WTC11 (cell line): ENCODE measurements around the gene SLC4A11. TPM values are rescaled to one million over a fixed set of nuclear protein-coding genes. Genes with fewer than 3 reads are reported as not detected.

Experiments used
- ATAC-seq: fragments of 200-7000 bp; cut with Tn5 transposase; 2 replicates; pipeline ENCODE4 v1.10.0; 2021; ENCODE audit warnings: mild to moderate bottlenecking, moderate library complexity
- CTCF ChIA-PET: fragments of 300-600 bp; sonication (Branson Sonifier 250); formaldehyde crosslinking; loops from one replicate; lab custom pipeline; 2021; ENCODE audit warnings: antibody characterized with exemption; lab: Charles Lee
- POLR2A ChIA-PET: fragments of 350-600 bp; sonication (Branson Sonifier 250); formaldehyde crosslinking; loops from one replicate; lab custom pipeline; 2021; ENCODE audit warnings: antibody characterized with exemption; lab: Charles Lee
- DNase-seq: peaks from one replicate; pipeline ENCODE4 v3.0.0; 2021; ENCODE audit warnings: low spot score
- H3K27ac Mint-ChIP-seq: 2 replicates; pipeline ENCODE4 v1.8.0; 2021; ENCODE audit warnings: mixed read lengths
- H3K27me3 Mint-ChIP-seq: 2 replicates; pipeline ENCODE4 v1.8.0; 2021; ENCODE audit warnings: low read depth, mild to moderate bottlenecking, moderate library complexity, mixed read lengths
- H3K36me3 Mint-ChIP-seq: 2 replicates; pipeline ENCODE4 v1.8.0; 2021; ENCODE audit warnings: mixed read lengths
- H3K4me1 Mint-ChIP-seq: 2 replicates; pipeline ENCODE4 v1.8.0; 2022; ENCODE audit warnings: mixed read lengths
- H3K4me3 Mint-ChIP-seq: 2 replicates; pipeline ENCODE4 v1.8.0; 2021; ENCODE audit warnings: mild to moderate bottlenecking, moderate library complexity, mixed read lengths
- H3K9me3 Mint-ChIP-seq: 2 replicates; pipeline ENCODE4 v1.8.0; 2021; ENCODE audit warnings: mixed read lengths
- CDX4 ChIP-seq: fragments of 250-450 bp; sonication (Bioruptor Pico); IDR thresholded peaks from 2 replicates; pipeline ENCODE4 v1.9.0; 2021; ENCODE audit warnings: moderate library complexity, mild to moderate bottlenecking, inconsistent platforms, borderline replicate concordance
- CREB1 ChIP-seq: sonication (generic); formaldehyde crosslinking; IDR thresholded peaks from 2 replicates; pipeline ENCODE4 v1.8.0; 2023; ENCODE audit warnings: mild to moderate bottlenecking, missing genetic modification reagents
- CTCF ChIP-seq: fragments of 200-600 bp; IDR thresholded peaks from 2 replicates; pipeline ENCODE4 v1.8.0; 2022; ENCODE audit warnings: antibody characterized with exemption
- E2F5 ChIP-seq: sonication (generic); formaldehyde crosslinking; IDR thresholded peaks from 2 replicates; pipeline ENCODE4 v1.8.1; 2022; ENCODE audit warnings: mild to moderate bottlenecking, moderate library complexity, missing genetic modification reagents
- ETV6 ChIP-seq: sonication (generic); formaldehyde crosslinking; IDR thresholded peaks from 2 replicates; pipeline ENCODE4 v1.8.1; 2022; ENCODE audit warnings: mild to moderate bottlenecking, missing genetic modification reagents
- GRHL2 ChIP-seq: fragments of 250-450 bp; sonication (Bioruptor Pico); IDR thresholded peaks from 2 replicates; pipeline ENCODE4 v1.8.0; 2022; ENCODE audit warnings: mild to moderate bottlenecking, moderate library complexity; ENCODE audit not compliant: insufficient replicate concordance, severe bottlenecking
- HMGA2 ChIP-seq: fragments of 250-450 bp; sonication (Bioruptor Pico); IDR thresholded peaks from 2 replicates; pipeline ENCODE4 v1.4.0; 2021; ENCODE audit warnings: mild to moderate bottlenecking, moderate library complexity
- PRDM15 ChIP-seq: sonication (generic); formaldehyde crosslinking; IDR thresholded peaks from 2 replicates; pipeline ENCODE4 v1.8.0; 2022; ENCODE audit warnings: missing genetic modification reagents
- PREB ChIP-seq: sonication (generic); formaldehyde crosslinking; IDR thresholded peaks from 2 replicates; pipeline ENCODE4 v1.8.1; 2022; ENCODE audit warnings: mild to moderate bottlenecking, missing genetic modification reagents, moderate library complexity, borderline replicate concordance
- RORB ChIP-seq: fragments of 250-450 bp; sonication (Bioruptor Pico); IDR thresholded peaks from 2 replicates; pipeline ENCODE4 v1.9.0; 2021; ENCODE audit warnings: mild to moderate bottlenecking
- SMAD3 ChIP-seq: sonication (generic); formaldehyde crosslinking; IDR thresholded peaks from 2 replicates; pipeline ENCODE4 v1.8.0; 2022; ENCODE audit warnings: missing genetic modification reagents, mild to moderate bottlenecking, borderline replicate concordance
- SP1 ChIP-seq: sonication (generic); formaldehyde crosslinking; conservative IDR thresholded peaks from 2 replicates; pipeline ENCODE4 v1.8.1; 2022; ENCODE audit warnings: missing genetic modification reagents
- TCF7 ChIP-seq: sonication (generic); formaldehyde crosslinking; IDR thresholded peaks from 2 replicates; pipeline ENCODE4 v1.8.0; 2022; ENCODE audit warnings: mild to moderate bottlenecking, low read depth, missing genetic modification reagents, moderate library complexity
- TEAD1 ChIP-seq: sonication (generic); formaldehyde crosslinking; IDR thresholded peaks from 2 replicates; pipeline ENCODE4 v1.8.0; 2022; ENCODE audit warnings: mild to moderate bottlenecking, missing genetic modification reagents
- USF1 ChIP-seq: sonication (generic); formaldehyde crosslinking; IDR thresholded peaks from 2 replicates; pipeline ENCODE4 v1.8.0; 2022; ENCODE audit warnings: mild to moderate bottlenecking, missing genetic modification reagents
- ZNF138 ChIP-seq: sonication (generic); formaldehyde crosslinking; conservative IDR thresholded peaks from 2 replicates; pipeline ENCODE4 v1.8.1; 2022; ENCODE audit warnings: mild to moderate bottlenecking, moderate library complexity, missing genetic modification reagents
- ZNF263 ChIP-seq: sonication (generic); formaldehyde crosslinking; IDR thresholded peaks from 2 replicates; pipeline ENCODE4 v1.8.1; 2022; ENCODE audit warnings: low read depth, mild to moderate bottlenecking, moderate library complexity, missing genetic modification reagents
- ZNF532 ChIP-seq: fragments of 250-450 bp; sonication (Bioruptor Pico); IDR thresholded peaks from 2 replicates; pipeline ENCODE4 v1.9.0; 2021; ENCODE audit warnings: mild to moderate bottlenecking, borderline replicate concordance
- total RNA-seq: library from RNA; stranded (reverse); gene quantifications from 3 replicates; pipeline ENCODE4 v1.2.3, GENCODE V29; 2021

The SLC4A11 gene
- total RNA-seq, 1 experiment from 2014 or later = 39.5 TPM

GRCh38 chr20:3270051-3270450 lies 31.1 kb upstream of the SLC4A11 start:
- H3K36me3 Mint-ChIP-seq = peaks cover 6% of the 10 kb centered on the region
- no peaks in the 10 kb centered on the region for H3K9me3 Mint-ChIP-seq
- POLR2A ChIA-PET = no interaction called here
- TF ChIP-seq USF1 (CRISPR knock-in tag) (no peak), ETV6 (CRISPR knock-in tag) (no peak), HMGA2 (CRISPR knock-in tag) (no peak), CDX4 (CRISPR knock-in tag) (no peak), GRHL2 (CRISPR knock-in tag) (no peak), RORB (CRISPR knock-in tag) (no peak), ZNF263 (CRISPR knock-in tag) (no peak), E2F5 (CRISPR knock-in tag) (no peak), SMAD3 (CRISPR knock-in tag) (no peak), PRDM15 (no peak), CREB1 (no peak), PREB (CRISPR knock-in tag) (no peak), ZNF138 (no peak), TEAD1 (no peak), CTCF (no peak)
- CTCF ChIA-PET = interaction anchor here (0.7 to 1.0 kb wide), 2 partner anchors 47 to 60 kb away, joined by 3 to 4 read pairs; no protein-coding TSS in a partner anchor
- DNase-seq (no peak), ATAC-seq (no peak)
- H3K4me3 Mint-ChIP-seq = no peak overlapping the region
- no peaks in the 10 kb centered on the region for H3K27me3 Mint-ChIP-seq
- no peak overlapping the region for H3K27ac Mint-ChIP-seq
- no peaks in the 10 kb centered on the region for H3K4me1 Mint-ChIP-seq

- no peak for DNase-seq
- H3K36me3 Mint-ChIP-seq = peaks cover 8% of the 10 kb centered on the region
- POLR2A ChIA-PET = interaction anchor here (0.6 to 0.7 kb wide), 2 partner anchors 40 to 396 kb away, joined by 3 to 5 read pairs; no protein-coding TSS in a partner anchor
- no peak overlapping the region for H3K27ac Mint-ChIP-seq
- TF ChIP-seq SP1 (no peak), TCF7 (CRISPR knock-in tag) (no peak), ZNF532 (CRISPR knock-in tag) (no peak)
- TF ChIP-seq, all 79 proteins: peak for 0
- Mint-ChIP-seq H3K4me3 (no peak overlapping the region), H3K4me1 (no peaks in the 10 kb centered on the region), H3K9me3 (no peaks in the 10 kb centered on the region), H3K27me3 (no peaks in the 10 kb centered on the region)
- CTCF ChIA-PET = interaction anchor here (0.8 to 3.4 kb wide), 3 partner anchors 13 to 54 kb away, joined by 5 to 21 read pairs (median 8); no protein-coding TSS in a partner anchor
- ATAC-seq = no peak
Observed at GRCh38 chr20:3262566-3262965, 23.6 kb upstream of the SLC4A11 start.
